Upper lobe of left lung (tissue), 6 donors: ENCODE data around the gene TCEANC2. TPM values are rescaled to one million over a fixed set of nuclear protein-coding genes. Genes with fewer than 3 reads are reported as not detected.

Experiments used
- ATAC-seq, 2 donors: fragments of 200-7000 bp; cut with Tn5 transposase; one replicate each; pipeline ENCODE4 v1.9.1; 2022; ENCODE audit warnings: mild to moderate bottlenecking in 2 of 2, moderate library complexity in 2 of 2; ENCODE audit not compliant: low FRiP score in 2 of 2
- DNase-seq, 2 donors: peaks; one replicate each; pipeline ENCODE4 v3.0.0-alpha.2; 2019 to 2020
- H3K27ac ChIP-seq, 4 donors: fragments of 200-600 bp; sonication (generic); one replicate each; pipeline ENCODE4 v1.5.1; 2016 to 2019
- H3K27me3 ChIP-seq, 4 donors: fragments of 200-600 bp; sonication (generic); one replicate each; pipeline ENCODE4 v1.5.1; 2017 to 2019
- H3K36me3 ChIP-seq, 4 donors: fragments of 200-600 bp; sonication (generic); one replicate each; pipeline ENCODE4 v1.5.1; 2016 to 2019
- H3K4me1 ChIP-seq, 4 donors: fragments of 200-600 bp; sonication (generic); one replicate each; pipeline ENCODE4 v1.5.1; 2018 to 2019
- H3K4me3 ChIP-seq, 4 donors: fragments of 200-600 bp; sonication (generic); one replicate each; pipeline ENCODE4 v1.5.1; 2017 to 2019; ENCODE audit warnings: mild to moderate bottlenecking in 2 of 4, moderate library complexity in 1 of 4
- H3K9me3 ChIP-seq, 4 donors: fragments of 200-600 bp; sonication (generic); one replicate each; pipeline ENCODE4 v1.5.1; 2018 to 2019
- EP300 ChIP-seq, 4 donors: sonication (generic); formaldehyde crosslinking; IDR thresholded peaks; one replicate each; pipeline ENCODE4 v1.5.1; 2017; ENCODE audit warnings: antibody characterized with exemption in 4 of 4, control low read depth in 2 of 4
- POLR2A ChIP-seq, 4 donors: fragments of 450-650 bp; IDR thresholded peaks; one replicate each; pipeline ENCODE4 v1.5.1; 2016 to 2017; ENCODE audit warnings: antibody characterized with exemption in 4 of 4, mild to moderate bottlenecking in 2 of 4
- POLR2AphosphoS5 ChIP-seq, 2 donors: sonication (generic); formaldehyde crosslinking; IDR thresholded peaks; one replicate each; pipeline ENCODE4 v1.5.1; 2017; ENCODE audit warnings: antibody characterized with exemption in 2 of 2
- WGBS, 2 donors: methylation state at CpG; one replicate each; pipeline ENCODE4 v1.1.5; 2017 to 2018; 5-methylcytosine and 5-hydroxymethylcytosine counted together
- total RNA-seq, 6 donors: library from RNA; depleted of rRNA in 4 of 6; stranded (reverse); fragments of >200 nt in 4 of 6; gene quantifications; one replicate each; pipeline versions ENCODE4 v1.1.0 to v1.2.1, GENCODE V29; 2016 to 2021
- TF ChIP-seq, protein P1 (sequence below), 6 experiments: fragments of 450-650 bp in 4 of 6; fragments of 200-600 bp in 2 of 6; sonication (generic) in 2 of 6; IDR thresholded peaks; one replicate each; pipeline ENCODE4 v1.5.1; 2016 to 2019; ENCODE audit warnings: antibody characterized with exemption in 6 of 6
- donor health status: DM: no; HTN: no; CAD: no; lungs with moderate emphysema.
- donor health status: DM: no; HTN: yes; CAD: no; lungs with severe emphysema.

Gene TCEANC2
- total RNA-seq, 6 donors from 2014 or later: 2.0 to 11.5 (median 4.6) TPM

DNA sequence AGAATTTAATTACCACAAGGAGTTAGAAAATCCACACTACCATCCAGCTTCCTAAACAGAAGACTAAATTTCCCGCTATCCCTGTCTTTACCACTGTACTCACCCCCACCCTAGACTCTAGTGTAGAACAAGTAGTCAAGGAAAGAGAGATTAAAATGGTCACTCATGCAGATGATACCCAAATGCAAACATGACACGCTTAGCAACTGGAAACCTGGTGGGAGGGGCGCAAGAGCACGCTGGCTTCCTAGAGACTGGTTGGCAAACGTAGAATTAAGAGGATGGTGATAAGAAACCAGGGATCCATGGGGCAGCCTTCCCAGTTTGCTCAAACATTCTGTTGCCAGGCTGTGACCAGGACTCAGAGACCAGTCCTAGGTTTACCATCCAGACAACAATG, 25.6 kb upstream of the TCEANC2 start:
- Histone ChIP-seq H3K4me3 (no peak overlapping the region), H3K27ac (no peak overlapping the region), H3K36me3 (peaks cover 0 to 37% (median 20%) of the 10 kb centered on the region in 4 donors), H3K4me1 (no peaks in the 10 kb centered on the region), H3K9me3 (no peaks in the 10 kb centered on the region), H3K27me3 (no peaks in the 10 kb centered on the region)
- TF ChIP-seq POLR2AphosphoS5 (IDR thresholded peaks at IDR 0.05): no peak
- TF ChIP-seq EP300 (IDR thresholded peaks at IDR 0.05): no peak
- TF ChIP-seq, protein P1, sequence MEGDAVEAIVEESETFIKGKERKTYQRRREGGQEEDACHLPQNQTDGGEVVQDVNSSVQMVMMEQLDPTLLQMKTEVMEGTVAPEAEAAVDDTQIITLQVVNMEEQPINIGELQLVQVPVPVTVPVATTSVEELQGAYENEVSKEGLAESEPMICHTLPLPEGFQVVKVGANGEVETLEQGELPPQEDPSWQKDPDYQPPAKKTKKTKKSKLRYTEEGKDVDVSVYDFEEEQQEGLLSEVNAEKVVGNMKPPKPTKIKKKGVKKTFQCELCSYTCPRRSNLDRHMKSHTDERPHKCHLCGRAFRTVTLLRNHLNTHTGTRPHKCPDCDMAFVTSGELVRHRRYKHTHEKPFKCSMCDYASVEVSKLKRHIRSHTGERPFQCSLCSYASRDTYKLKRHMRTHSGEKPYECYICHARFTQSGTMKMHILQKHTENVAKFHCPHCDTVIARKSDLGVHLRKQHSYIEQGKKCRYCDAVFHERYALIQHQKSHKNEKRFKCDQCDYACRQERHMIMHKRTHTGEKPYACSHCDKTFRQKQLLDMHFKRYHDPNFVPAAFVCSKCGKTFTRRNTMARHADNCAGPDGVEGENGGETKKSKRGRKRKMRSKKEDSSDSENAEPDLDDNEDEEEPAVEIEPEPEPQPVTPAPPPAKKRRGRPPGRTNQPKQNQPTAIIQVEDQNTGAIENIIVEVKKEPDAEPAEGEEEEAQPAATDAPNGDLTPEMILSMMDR (IDR thresholded peaks at IDR 0.05): no peak
- TF ChIP-seq POLR2A (IDR thresholded peaks at IDR 0.05): no peak
- ATAC-seq: no peak
- no peak for DNase-seq
- WGBS, 2 donors: 84 to 85% methylated on average over 5 of the region's 5 CpGs

DNA sequence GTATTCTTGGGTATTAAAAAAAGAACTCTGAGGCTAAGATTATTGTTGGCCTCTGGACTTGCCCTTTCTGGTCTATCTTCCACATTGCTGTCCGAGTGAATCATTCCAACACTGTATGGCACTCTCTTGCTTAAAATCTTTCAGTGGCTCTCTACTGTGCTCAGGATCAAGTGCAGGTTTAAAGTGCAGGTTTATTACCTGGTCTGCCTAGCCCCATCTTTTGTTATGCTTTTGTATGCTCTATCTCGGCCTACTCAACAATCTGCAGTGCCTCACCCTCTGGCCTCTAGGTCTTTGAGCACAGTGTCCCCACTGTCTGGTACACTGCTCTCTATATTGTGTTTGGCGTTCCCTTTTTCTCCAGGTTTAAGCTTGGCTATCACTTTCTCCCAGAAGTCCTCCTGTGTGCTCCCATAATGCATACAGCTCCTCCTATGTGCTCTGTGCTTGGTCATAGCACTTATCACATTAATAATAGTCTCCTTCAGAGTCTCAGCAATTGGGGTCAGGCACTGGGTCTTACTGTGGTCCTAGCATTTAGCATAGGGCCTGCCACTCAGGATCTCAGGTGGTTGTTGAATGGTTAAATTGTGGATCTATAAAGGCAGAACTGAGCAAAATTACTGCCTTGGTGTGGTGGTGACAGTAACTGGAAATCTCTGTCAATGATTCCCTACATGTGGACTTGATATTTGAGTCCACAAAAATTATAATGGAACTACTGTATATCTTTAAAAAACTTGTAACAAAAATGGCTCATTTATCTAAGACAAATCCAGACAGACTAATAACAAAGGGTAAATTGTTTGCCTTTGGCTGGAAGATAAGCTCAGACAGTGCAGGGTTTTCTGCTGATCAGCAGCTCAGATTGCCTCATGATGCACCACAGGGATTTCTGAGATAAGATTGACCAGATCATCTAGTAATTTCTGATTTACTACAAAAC, 24.8 kb upstream of the TCEANC2 start:
- ATAC-seq (no peak), DNase-seq (no peak)
- Histone ChIP-seq H3K4me3 (no peak overlapping the region), H3K27me3 (no peaks in the 10 kb centered on the region), H3K9me3 (no peaks in the 10 kb centered on the region), H3K27ac (no peak overlapping the region), H3K4me1 (no peaks in the 10 kb centered on the region), H3K36me3 (peaks cover 6 to 45% (median 26%) of the 10 kb centered on the region in 4 donors)
- TF ChIP-seq POLR2AphosphoS5 (IDR thresholded peaks at IDR 0.05) (no peak), EP300 (IDR thresholded peaks at IDR 0.05) (no peak), POLR2A (IDR thresholded peaks at IDR 0.05) (no peak)
- TF ChIP-seq, protein P1 (IDR thresholded peaks at IDR 0.05): no peak
- WGBS, 2 donors: 90 to 97% methylated on average over 3 of the region's 3 CpGs

DNA sequence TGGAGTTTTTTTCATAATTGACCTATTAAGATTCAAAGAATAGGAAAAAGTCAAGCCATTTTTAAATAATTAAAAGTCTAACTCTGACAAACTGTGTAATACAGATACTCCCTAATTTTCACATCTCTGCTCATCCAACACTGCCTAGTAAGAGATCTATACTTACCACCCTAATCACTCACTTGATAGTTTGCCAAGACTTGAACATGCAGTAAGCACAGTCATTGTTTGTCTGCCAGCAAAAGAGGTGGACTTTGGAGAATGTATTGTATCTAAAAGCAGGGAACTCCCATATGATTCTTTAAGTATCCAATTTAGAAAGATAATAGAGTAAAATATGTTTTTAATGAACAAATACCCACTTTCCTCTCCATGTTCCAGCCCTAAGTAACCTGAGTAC, 15.9 kb upstream of the TCEANC2 start:
- no peak overlapping the region for H3K27ac ChIP-seq
- H3K9me3 ChIP-seq: no peaks in the 10 kb centered on the region
- no peak for DNase-seq
- no peaks in the 10 kb centered on the region for H3K4me1 ChIP-seq
- no peaks in the 10 kb centered on the region for H3K27me3 ChIP-seq
- TF ChIP-seq, protein P1 (IDR thresholded peaks at IDR 0.05): no peak
- no peak for TF ChIP-seq POLR2AphosphoS5 (IDR thresholded peaks at IDR 0.05)
- TF ChIP-seq EP300 (IDR thresholded peaks at IDR 0.05): no peak
- no peak for TF ChIP-seq POLR2A (IDR thresholded peaks at IDR 0.05)
- ATAC-seq: no peak
- no peak overlapping the region for H3K4me3 ChIP-seq
- H3K36me3 ChIP-seq: peaks cover 57 to 100% (median 79%) of the 10 kb centered on the region in 4 donors

DNA sequence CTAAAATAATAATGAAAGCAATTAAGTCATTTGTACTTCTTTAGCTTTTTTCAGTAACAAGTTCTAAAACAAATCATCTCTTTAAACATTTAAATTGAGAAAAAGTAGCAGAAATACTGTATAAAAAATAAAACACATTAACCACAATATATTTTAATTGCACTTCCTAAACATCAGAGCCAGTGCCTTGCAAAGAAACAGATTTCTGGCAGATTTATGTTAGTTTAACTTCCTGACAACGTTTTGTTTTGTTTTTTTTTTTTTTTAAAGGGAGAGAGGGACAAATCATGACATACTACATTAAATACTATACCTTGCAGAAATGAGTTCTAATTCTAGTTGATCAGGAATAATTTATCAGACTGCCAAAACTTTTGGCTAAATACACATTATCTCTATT, 11.6 kb upstream of the TCEANC2 start:
- no peaks in the 10 kb centered on the region for H3K27me3 ChIP-seq
- DNase-seq (no peak), ATAC-seq (no peak)
- no peak overlapping the region for H3K4me3 ChIP-seq
- 15 to 18% methylated on average over 1 of the region's 1 CpG for WGBS, 2 donors
- H3K4me1 ChIP-seq: peaks cover 0 to 8% (median 4%) of the 10 kb centered on the region in 4 donors
- H3K36me3 ChIP-seq: peaks cover 40 to 78% (median 53%) of the 10 kb centered on the region in 4 donors
- TF ChIP-seq EP300 (IDR thresholded peaks at IDR 0.05): no peak
- no peak for TF ChIP-seq POLR2AphosphoS5 (IDR thresholded peaks at IDR 0.05)
- TF ChIP-seq, protein P1 (IDR thresholded peaks at IDR 0.05): no peak
- no peak for TF ChIP-seq POLR2A (IDR thresholded peaks at IDR 0.05)
- no peak overlapping the region for H3K27ac ChIP-seq
- no peaks in the 10 kb centered on the region for H3K9me3 ChIP-seq
